Trophoblast cell (in vitro differentiated cells and primary cell): ENCODE data around the gene IGFN1.

Experiments used
- DNase-seq, 2 donors: peaks; one replicate each; pipeline ENCODE4 v3.0.0-alpha.2; 2016
- H2AFZ ChIP-seq: 2 replicates; pipeline ENCODE4 v1.6.1; 2013; ENCODE audit warnings: low read length, moderate library complexity, mild to moderate bottlenecking; ENCODE audit not compliant: insufficient read depth, poor library complexity
- H2AK5ac ChIP-seq: 2 replicates; pipeline ENCODE4 v1.6.1; 2013; ENCODE audit warnings: mild to moderate bottlenecking, low read length
- H2BK120ac ChIP-seq: 2 replicates; pipeline ENCODE4 v1.6.1; 2013; ENCODE audit warnings: low read length, mild to moderate bottlenecking, moderate library complexity; ENCODE audit not compliant: insufficient read depth, poor library complexity
- H2BK12ac ChIP-seq: 2 replicates; pipeline ENCODE4 v1.6.1; 2013; ENCODE audit warnings: mild to moderate bottlenecking, low read length, moderate library complexity
- H2BK5ac ChIP-seq: 2 replicates; pipeline ENCODE4 v1.6.1; 2013; ENCODE audit warnings: low read length, low read depth, moderate library complexity, mild to moderate bottlenecking; ENCODE audit not compliant: poor library complexity
- H3K14ac ChIP-seq: 2 replicates; pipeline ENCODE4 v1.6.1; 2013; ENCODE audit warnings: mild to moderate bottlenecking, low read length
- H3K18ac ChIP-seq: 2 replicates; pipeline ENCODE4 v1.6.1; 2013; ENCODE audit warnings: mild to moderate bottlenecking, low read length
- H3K23ac ChIP-seq: 2 replicates; pipeline ENCODE4 v1.6.1; 2013; ENCODE audit warnings: low read length
- H3K27ac ChIP-seq: 2 replicates; pipeline ENCODE4 v1.5.1; 2013; ENCODE audit warnings: low read depth, mild to moderate bottlenecking, inconsistent platforms, low read length, moderate library complexity
- H3K27me3 ChIP-seq: 2 replicates; pipeline ENCODE4 v1.6.1; 2013; ENCODE audit warnings: inconsistent platforms, mild to moderate bottlenecking, low read length, moderate library complexity; ENCODE audit not compliant: insufficient read depth
- H3K36me3 ChIP-seq, 2 experiments: 1 replicate in 1 of 2; 2 replicates in 1 of 2; pipeline ENCODE4 v1.6.1; 2013; ENCODE audit warnings: low read length in 2 of 2, mild to moderate bottlenecking in 2 of 2, moderate library complexity in 1 of 2; ENCODE audit not compliant: insufficient read depth in 2 of 2, control insufficient read depth in 1 of 2
- H3K4ac ChIP-seq: 2 replicates; pipeline ENCODE4 v1.6.1; 2013; ENCODE audit warnings: low read depth, mild to moderate bottlenecking, low read length, moderate library complexity
- H3K4me1 ChIP-seq, 2 experiments: 1 replicate in 1 of 2; 2 replicates in 1 of 2; pipeline ENCODE4 v1.6.1; 2013; ENCODE audit warnings: low read length in 2 of 2, mild to moderate bottlenecking in 2 of 2, moderate library complexity in 1 of 2; ENCODE audit not compliant: insufficient read depth in 2 of 2, control insufficient read depth in 1 of 2
- H3K4me2 ChIP-seq: 2 replicates; pipeline ENCODE4 v1.6.1; 2013; ENCODE audit warnings: inconsistent platforms, mild to moderate bottlenecking, low read length, moderate library complexity
- H3K4me3 ChIP-seq: 2 replicates; pipeline ENCODE4 v1.5.1; 2013; ENCODE audit warnings: mild to moderate bottlenecking, low read depth, low read length, inconsistent platforms
- H3K79me1 ChIP-seq: one replicate; pipeline ENCODE4 v1.6.1; 2013; ENCODE audit warnings: low read length
- H3K79me2 ChIP-seq: 2 replicates; pipeline ENCODE4 v1.6.1; 2013; ENCODE audit warnings: low read length, mild to moderate bottlenecking; ENCODE audit not compliant: control insufficient read depth, insufficient read depth, poor library complexity
- H3K9ac ChIP-seq: 2 replicates; pipeline ENCODE4 v1.6.1; 2013; ENCODE audit warnings: mild to moderate bottlenecking, low read length
- H3K9me3 ChIP-seq: 2 replicates; pipeline ENCODE4 v1.6.1; 2013; ENCODE audit warnings: low read depth, mild to moderate bottlenecking, control low read depth, inconsistent platforms, low read length; ENCODE audit not compliant: insufficient read depth
- H4K12ac ChIP-seq: 2 replicates; pipeline ENCODE4 v1.6.1; 2013; ENCODE audit warnings: low read depth, mild to moderate bottlenecking, low read length, moderate library complexity
- H4K8ac ChIP-seq: 2 replicates; pipeline ENCODE4 v1.6.1; 2013; ENCODE audit warnings: low read depth, mild to moderate bottlenecking, low read length, moderate library complexity
- H4K91ac ChIP-seq: one replicate; pipeline ENCODE4 v1.6.1; 2013; ENCODE audit warnings: low read depth, mild to moderate bottlenecking, low read length, moderate library complexity
- WGBS: extraction: QIAGEN DNeasy Blood & Tissue Kit; methylation state at CpG from one replicate; pipeline ENCODE4 v1.1.7; 2013; ENCODE audit warnings: missing lambda C conversion rate; ENCODE audit not compliant: insufficient read length, insufficient coverage; ENCODE audit errors: extremely low coverage; 5-methylcytosine and 5-hydroxymethylcytosine counted together

Gene IGFN1

GRCh38 chr1:201142849-201143725 is 47.5 kb upstream of the IGFN1 start:
- WGBS = no CpG with 5 or more reads among the region's 16 CpGs
- H3K14ac ChIP-seq = no peak overlapping the region
- H3K4me3 ChIP-seq = no peak overlapping the region
- no peak overlapping the region for H4K91ac ChIP-seq
- H3K79me1 ChIP-seq = no peaks in the 10 kb centered on the region
- no peaks in the 10 kb centered on the region for H3K9me3 ChIP-seq
- no peaks in the 10 kb centered on the region for H3K4me1 ChIP-seq
- H3K27me3 ChIP-seq = no peaks in the 10 kb centered on the region
- no peak overlapping the region for H2BK12ac ChIP-seq
- H4K12ac ChIP-seq = no peak overlapping the region
- H3K36me3 ChIP-seq = peaks cover 84 to 95% of the 10 kb centered on the region in 2 experiments
- H3K79me2 ChIP-seq = no peaks in the 10 kb centered on the region
- H3K27ac ChIP-seq = no peak overlapping the region
- no peak overlapping the region for H4K8ac ChIP-seq
- H3K4ac ChIP-seq = no peak overlapping the region
- no peak overlapping the region for H2BK5ac ChIP-seq
- H3K23ac ChIP-seq = no peak overlapping the region
- H2BK120ac ChIP-seq = no peak overlapping the region
- DNase-seq = no peak
- H3K9ac ChIP-seq = no peak overlapping the region
- H3K4me2 ChIP-seq = no peak overlapping the region
- no peak overlapping the region for H2AFZ ChIP-seq
- H3K18ac ChIP-seq = no peak overlapping the region
- H2AK5ac ChIP-seq = no peak overlapping the region

GRCh38 chr1:201143726-201144635 is 46.6 kb upstream of the IGFN1 start:
- Histone ChIP-seq H4K91ac (no peak overlapping the region), H3K14ac (no peak overlapping the region), H3K27me3 (no peaks in the 10 kb centered on the region), H3K9me3 (no peaks in the 10 kb centered on the region), H2BK120ac (no peak overlapping the region), H3K9ac (no peak overlapping the region), H3K4me3 (no peak overlapping the region), H4K8ac (no peak overlapping the region), H2AFZ (no peak overlapping the region), H3K18ac (no peak overlapping the region), H4K12ac (no peak overlapping the region), H2BK12ac (no peak overlapping the region), H3K79me1 (no peaks in the 10 kb centered on the region), H3K23ac (no peak overlapping the region), H3K4me1 (no peaks in the 10 kb centered on the region), H3K79me2 (no peaks in the 10 kb centered on the region), H3K36me3 (peaks cover 87 to 95% of the 10 kb centered on the region in 2 experiments), H2AK5ac (no peak overlapping the region), H3K27ac (no peak overlapping the region), H3K4ac (no peak overlapping the region), H2BK5ac (no peak overlapping the region), H3K4me2 (no peak overlapping the region)
- WGBS = no CpG with 5 or more reads among the region's 18 CpGs
- DNase-seq = no peak

DNA sequence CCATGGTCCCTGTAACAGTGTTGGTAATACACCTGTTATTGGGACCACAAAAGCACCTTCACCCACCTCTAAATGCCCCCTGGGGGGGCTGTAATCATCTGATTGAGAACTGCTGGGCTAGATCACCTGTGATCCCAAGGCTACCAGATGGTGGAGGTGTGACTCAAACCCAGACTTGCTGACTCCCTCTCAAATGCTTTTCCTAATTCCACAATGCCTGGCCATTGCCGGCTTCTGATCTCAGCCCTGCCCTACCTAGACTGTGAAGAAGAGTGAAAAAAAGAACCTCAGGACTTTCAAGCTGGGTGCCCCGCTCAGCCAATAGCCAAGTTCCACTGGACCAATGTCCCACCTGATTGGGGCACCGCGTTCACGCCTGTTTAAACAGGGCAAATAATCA is 45.9 kb upstream of the IGFN1 start:
- Histone ChIP-seq H2BK5ac (no peak overlapping the region), H4K91ac (no peak overlapping the region), H3K4me3 (no peak overlapping the region), H3K18ac (no peak overlapping the region), H4K12ac (no peak overlapping the region), H3K36me3 (peaks cover 83 to 92% of the 10 kb centered on the region in 2 experiments), H3K14ac (no peak overlapping the region), H4K8ac (no peak overlapping the region), H3K4ac (no peak overlapping the region), H3K79me1 (no peaks in the 10 kb centered on the region), H2AFZ (no peak overlapping the region), H3K79me2 (no peaks in the 10 kb centered on the region), H3K27ac (no peak overlapping the region), H3K27me3 (no peaks in the 10 kb centered on the region), H3K4me2 (no peak overlapping the region), H2BK12ac (no peak overlapping the region), H3K9me3 (no peaks in the 10 kb centered on the region), H3K23ac (no peak overlapping the region), H2AK5ac (no peak overlapping the region), H3K9ac (no peak overlapping the region), H2BK120ac (no peak overlapping the region), H3K4me1 (no peaks in the 10 kb centered on the region)
- DNase-seq = no peak
- no CpG with 5 or more reads among the region's 5 CpGs for WGBS

DNA sequence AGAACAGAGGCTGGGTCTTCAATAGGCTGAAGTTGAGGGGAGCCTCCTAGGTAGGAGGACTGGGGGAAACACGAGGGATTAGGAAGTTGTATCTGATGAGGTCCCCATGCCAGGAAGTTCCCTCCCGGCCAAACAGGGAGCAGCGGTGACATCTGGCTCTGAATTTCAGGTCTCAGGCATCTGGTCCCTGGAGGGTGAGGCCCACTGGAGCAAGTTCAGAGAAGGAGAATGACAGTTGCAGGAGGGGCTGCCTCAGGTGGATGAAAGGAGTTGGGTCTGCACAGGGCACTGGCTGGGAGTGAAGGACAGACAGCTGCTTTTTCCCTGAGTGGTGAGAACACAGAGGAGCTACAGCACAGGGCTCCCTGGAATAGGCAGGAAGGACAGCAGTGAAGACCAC is 45.5 kb upstream of the IGFN1 start:
- no CpG with 5 or more reads among the region's 3 CpGs for WGBS
- no peak overlapping the region for H4K91ac ChIP-seq
- no peaks in the 10 kb centered on the region for H3K79me2 ChIP-seq
- no peak overlapping the region for H3K9ac ChIP-seq
- no peak overlapping the region for H3K4ac ChIP-seq
- H2BK12ac ChIP-seq = no peak overlapping the region
- no peaks in the 10 kb centered on the region for H3K9me3 ChIP-seq
- H3K27ac ChIP-seq = no peak overlapping the region
- no peaks in the 10 kb centered on the region for H3K27me3 ChIP-seq
- no peak overlapping the region for H3K23ac ChIP-seq
- H3K14ac ChIP-seq = no peak overlapping the region
- H3K79me1 ChIP-seq = no peaks in the 10 kb centered on the region
- no peak overlapping the region for H2AFZ ChIP-seq
- H2BK120ac ChIP-seq = no peak overlapping the region
- no peak overlapping the region for H2AK5ac ChIP-seq
- H3K4me2 ChIP-seq = no peak overlapping the region
- no peaks in the 10 kb centered on the region for H3K4me1 ChIP-seq
- no peak overlapping the region for H4K8ac ChIP-seq
- no peak overlapping the region for H4K12ac ChIP-seq
- DNase-seq = no peak
- H3K18ac ChIP-seq = no peak overlapping the region
- peaks cover 81 to 92% of the 10 kb centered on the region in 2 experiments for H3K36me3 ChIP-seq
- H3K4me3 ChIP-seq = no peak overlapping the region
- H2BK5ac ChIP-seq = no peak overlapping the region
